22Rv1 (cell line): Measurements from ENCODE around the gene LAMA2.

Experiments used
- CTCF ChIP-seq: fragments of 450-650 bp; IDR thresholded peaks from 2 replicates; pipeline ENCODE4 v1.5.1; 2017; ENCODE audit warnings: mild to moderate bottlenecking
- ZFX ChIP-seq: fragments of 450-650 bp; IDR thresholded peaks from 2 replicates; pipeline ENCODE4 v1.6.1; 2017; ENCODE audit warnings: antibody characterized with exemption, borderline replicate concordance

GRCh38 chr6:129287231-129288177 lies 404.6 kb downstream of the LAMA2 start:
- TF ChIP-seq CTCF = no peak
- TF ChIP-seq ZFX = no peak
